ENCODE data around the gene COG5. TPM values are rescaled to one million over a fixed set of nuclear protein-coding genes. Genes with fewer than 3 reads are reported as not detected.
A peak's percentile ranks its signal among the peaks of the same experiment; 100 is the strongest.

Gene COG5
- total and polyA plus RNA-seq, 2 of the 8 experiments (the other 6 are each of a cell fraction or from before 2014, with no cell fraction given), result 10.5 to 28.1 TPM

DNA sequence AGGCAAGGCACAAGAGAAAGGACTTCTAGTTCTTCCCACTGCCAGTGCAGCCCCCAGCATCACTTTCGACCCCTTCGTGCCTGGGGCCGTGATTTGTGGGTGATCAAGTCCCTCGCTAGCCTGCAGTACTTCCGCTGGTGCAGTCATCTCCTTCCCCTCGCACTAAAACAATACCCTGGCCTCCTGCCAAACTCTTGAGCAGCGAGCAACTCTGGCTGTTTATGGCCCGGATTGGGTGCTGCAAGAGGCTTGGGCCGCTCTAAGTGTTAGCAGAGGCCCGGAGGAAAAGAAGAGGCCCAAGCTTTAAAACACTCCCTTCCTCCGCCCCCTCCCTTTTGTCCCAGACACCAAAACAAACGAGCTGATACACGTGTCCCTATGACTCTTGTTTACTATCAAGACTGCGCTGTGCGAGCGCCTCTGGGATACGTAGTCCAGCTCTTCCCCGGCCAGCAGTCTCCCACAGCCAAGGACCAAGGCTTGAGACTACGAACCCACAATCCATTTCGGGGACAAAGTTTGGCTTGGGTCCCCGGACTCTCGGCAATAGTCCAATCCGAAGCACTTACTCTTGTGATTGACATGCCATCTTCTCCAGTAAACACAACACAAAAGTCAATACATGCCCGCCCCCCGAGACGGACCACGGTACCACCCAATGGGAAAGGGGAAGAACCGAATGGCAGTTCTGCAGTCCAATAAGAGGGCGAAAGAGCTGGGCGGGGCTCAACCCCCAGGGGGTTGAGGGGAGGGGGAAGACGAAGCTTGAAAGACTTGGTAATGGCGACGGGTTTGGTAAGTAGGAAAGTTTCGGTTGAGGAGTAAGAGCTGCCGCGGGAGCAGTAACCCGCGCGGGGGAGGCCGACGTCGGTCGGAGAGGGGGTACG is 395.2 kb downstream of the COG5 start, which contains the start of gene HBP1 (continued):
- no peak for TF ChIP-seq JUN (IDR thresholded peaks at IDR 0.05; ENCODE audit: low read depth, low read length)
- no peak for TF ChIP-seq EZH2 (IDR thresholded peaks at IDR 0.05; ENCODE audit: low read depth, low read length, severe bottlenecking)
- TF ChIP-seq TEAD4 (IDR thresholded peaks at IDR 0.05; ENCODE audit: low read depth, low read length), result no peak
- no peak for TF ChIP-seq SRF (IDR thresholded peaks at IDR 0.05; ENCODE audit: low read depth, low read length)
- TF ChIP-seq, protein P1, sequence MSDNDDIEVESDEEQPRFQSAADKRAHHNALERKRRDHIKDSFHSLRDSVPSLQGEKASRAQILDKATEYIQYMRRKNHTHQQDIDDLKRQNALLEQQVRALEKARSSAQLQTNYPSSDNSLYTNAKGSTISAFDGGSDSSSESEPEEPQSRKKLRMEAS (IDR thresholded peaks at IDR 0.05), result peak; percentile 97
- peak; percentile 45 for TF ChIP-seq PHF8 (conservative IDR thresholded peaks at IDR 0.05; ENCODE audit: low read depth, low read length)
- TF ChIP-seq HDAC2 (IDR thresholded peaks at IDR 0.05; ENCODE audit: borderline replicate concordance in 1 of 2, low read depth in 2 of 2, low read length in 2 of 2), result peak in 1 of 2 experiments; percentile 88; a peak in 1 of 4 replicates
- TF ChIP-seq RNF2 (IDR thresholded peaks at IDR 0.05; ENCODE audit: borderline replicate concordance, low read depth, low read length, missing control alignments, poor library complexity, severe bottlenecking), result no peak
- TF ChIP-seq POLR2A (IDR thresholded peaks at IDR 0.05; ENCODE audit: control extremely low read depth in 1 of 2, low read depth in 2 of 2, low read length in 2 of 2), result peak; percentile 21 to 66
- no peak for TF ChIP-seq GTF2F1 (IDR thresholded peaks at IDR 0.05; ENCODE audit: borderline replicate concordance, low read depth, low read length)
- TF ChIP-seq JUND (IDR thresholded peaks at IDR 0.05; ENCODE audit: low read length), result peak; percentile 54; the same call in 1 of the 2 replicates
- peak; percentile 31 for TF ChIP-seq TAF7 (optimal IDR thresholded peaks at IDR 0.05; ENCODE audit: borderline replicate concordance, low read depth, low read length)
- no peak for TF ChIP-seq CEBPB (IDR thresholded peaks at IDR 0.05; ENCODE audit: low read depth, low read length)
- TF ChIP-seq SP4 (IDR thresholded peaks at IDR 0.05; ENCODE audit: low read length), result no peak
- TF ChIP-seq EGR1 (IDR thresholded peaks at IDR 0.05; ENCODE audit: borderline replicate concordance, low read depth, low read length), result no peak
- TF ChIP-seq, protein P2, sequence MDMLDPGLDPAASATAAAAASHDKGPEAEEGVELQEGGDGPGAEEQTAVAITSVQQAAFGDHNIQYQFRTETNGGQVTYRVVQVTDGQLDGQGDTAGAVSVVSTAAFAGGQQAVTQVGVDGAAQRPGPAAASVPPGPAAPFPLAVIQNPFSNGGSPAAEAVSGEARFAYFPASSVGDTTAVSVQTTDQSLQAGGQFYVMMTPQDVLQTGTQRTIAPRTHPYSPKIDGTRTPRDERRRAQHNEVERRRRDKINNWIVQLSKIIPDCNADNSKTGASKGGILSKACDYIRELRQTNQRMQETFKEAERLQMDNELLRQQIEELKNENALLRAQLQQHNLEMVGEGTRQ (IDR thresholded peaks at IDR 0.05; ENCODE audit: low read length), result peak; percentile 59; the same call in 1 of the 2 replicates
- no peak for TF ChIP-seq CBX8 (IDR thresholded peaks at IDR 0.05; ENCODE audit: borderline replicate concordance, low read depth, low read length)
- TF ChIP-seq RBBP5 (IDR thresholded peaks at IDR 0.05; ENCODE audit: borderline replicate concordance, low read depth, low read length), result no peak; the same call in 1 of the 2 replicates
- peak; percentile 92 for TF ChIP-seq POLR2AphosphoS5 (IDR thresholded peaks at IDR 0.05; ENCODE audit: low read depth, low read length)
- no peak for TF ChIP-seq SUZ12 (IDR thresholded peaks at IDR 0.05; ENCODE audit: low read length)
- no peak for TF ChIP-seq KDM5A (IDR thresholded peaks at IDR 0.05; ENCODE audit: low read length)
- TF ChIP-seq NRF1 (IDR thresholded peaks at IDR 0.05; ENCODE audit: low read depth, low read length), result no peak
